RWPE1 (cell line): ENCODE data around the gene RCAN2.

Source experiments
- CTCF ChIA-PET: fragments of 350-600 bp; sonication (Branson Sonifier 250); formaldehyde crosslinking; extraction: SDS; loops from one replicate; lab custom pipeline; 2021; lab: Yijun Ruan, JAX
- POLR2A ChIA-PET: fragments of 400-600 bp; formaldehyde crosslinking; extraction: SDS; loops from one replicate; lab custom pipeline; 2020; ENCODE audit warnings: antibody characterized with exemption; ENCODE audit not compliant: low non-redundant PET; lab: Yijun Ruan, JAX
- DNase-seq: peaks from one replicate; pipeline ENCODE4 v3.0.0; 2012; ENCODE audit warnings: low spot score
- H3K27ac ChIP-seq: fragments of 450-650 bp; 2 replicates; pipeline ENCODE4 v1.5.1; 2017
- CTCF ChIP-seq: fragments of 450-650 bp; conservative IDR thresholded peaks from 2 replicates; pipeline ENCODE4 v1.5.1; 2017; ENCODE audit warnings: low read depth, mild to moderate bottlenecking

Gene RCAN2

GRCh38 chr6:46468403-46469010 lies 22.7 kb downstream of the RCAN2 start:
- POLR2A ChIA-PET = no interaction called here
- DNase-seq = no peak
- no peak overlapping the region for H3K27ac ChIP-seq
- TF ChIP-seq CTCF = no peak
- CTCF ChIA-PET = interaction anchor here (0.6 kb wide), 1 partner anchor 1427 kb away, joined by 3 read pairs; no protein-coding TSS in a partner anchor

GRCh38 chr6:46466570-46466969 lies 24.7 kb downstream of the RCAN2 start:
- no peak overlapping the region for H3K27ac ChIP-seq
- no peak for TF ChIP-seq CTCF
- DNase-seq = no peak
- ChIA-PET CTCF (no interaction called here), POLR2A (no interaction called here)

- no peak overlapping the region for H3K27ac ChIP-seq
- TF ChIP-seq CTCF = no peak
- CTCF ChIA-PET = interaction anchor here (0.8 kb wide), 1 partner anchor 24 kb away, joined by 3 read pairs; no protein-coding TSS in a partner anchor
- no peak for DNase-seq
- POLR2A ChIA-PET = no interaction called here
Observed at GRCh38 chr6:46465294-46466165, 25.7 kb downstream of the RCAN2 start.

- no peak for TF ChIP-seq CTCF
- no peak for DNase-seq
- no peak overlapping the region for H3K27ac ChIP-seq
- POLR2A ChIA-PET = no interaction called here
- CTCF ChIA-PET = no interaction called here
Observed at GRCh38 chr6:46456297-46456696, 35.0 kb downstream of the RCAN2 start.

- TF ChIP-seq CTCF = no peak
- ChIA-PET POLR2A (no interaction called here), CTCF (no interaction called here)
- DNase-seq = no peak
- H3K27ac ChIP-seq = no peak overlapping the region
Observed at GRCh38 chr6:46454691-46455090, 36.6 kb downstream of the RCAN2 start.

- DNase-seq = no peak
- ChIA-PET POLR2A (no interaction called here), CTCF (no interaction called here)
- no peak for TF ChIP-seq CTCF
- no peak overlapping the region for H3K27ac ChIP-seq
Observed at GRCh38 chr6:46453741-46454316, 37.4 kb downstream of the RCAN2 start.
